ENCODE data around the gene SCYGR1.

GRCh38 chr2:227410191-227410590 lies 22.4 kb upstream of the SCYGR1 start:
- TF ChIP-seq FOXM1 (IDR thresholded peaks at IDR 0.05; ENCODE audit: borderline replicate concordance, low read depth) (no peak), YY1 (IDR thresholded peaks at IDR 0.05; ENCODE audit: low read depth) (no peak), RAD21 (IDR thresholded peaks at IDR 0.05; ENCODE audit: low read depth) (no peak), CEBPB (IDR thresholded peaks at IDR 0.05) (no peak), TCF12 (IDR thresholded peaks at IDR 0.05; ENCODE audit: low read depth) (no peak), MAX (IDR thresholded peaks at IDR 0.05) (no peak), NFIC (IDR thresholded peaks at IDR 0.05) (no peak), EP300 (IDR thresholded peaks at IDR 0.05; ENCODE audit: borderline replicate concordance) (no peak), USF1 (IDR thresholded peaks at IDR 0.05) (no peak), ZBTB7A (IDR thresholded peaks at IDR 0.05; ENCODE audit: low read depth) (no peak)
- TF ChIP-seq, protein P1, sequence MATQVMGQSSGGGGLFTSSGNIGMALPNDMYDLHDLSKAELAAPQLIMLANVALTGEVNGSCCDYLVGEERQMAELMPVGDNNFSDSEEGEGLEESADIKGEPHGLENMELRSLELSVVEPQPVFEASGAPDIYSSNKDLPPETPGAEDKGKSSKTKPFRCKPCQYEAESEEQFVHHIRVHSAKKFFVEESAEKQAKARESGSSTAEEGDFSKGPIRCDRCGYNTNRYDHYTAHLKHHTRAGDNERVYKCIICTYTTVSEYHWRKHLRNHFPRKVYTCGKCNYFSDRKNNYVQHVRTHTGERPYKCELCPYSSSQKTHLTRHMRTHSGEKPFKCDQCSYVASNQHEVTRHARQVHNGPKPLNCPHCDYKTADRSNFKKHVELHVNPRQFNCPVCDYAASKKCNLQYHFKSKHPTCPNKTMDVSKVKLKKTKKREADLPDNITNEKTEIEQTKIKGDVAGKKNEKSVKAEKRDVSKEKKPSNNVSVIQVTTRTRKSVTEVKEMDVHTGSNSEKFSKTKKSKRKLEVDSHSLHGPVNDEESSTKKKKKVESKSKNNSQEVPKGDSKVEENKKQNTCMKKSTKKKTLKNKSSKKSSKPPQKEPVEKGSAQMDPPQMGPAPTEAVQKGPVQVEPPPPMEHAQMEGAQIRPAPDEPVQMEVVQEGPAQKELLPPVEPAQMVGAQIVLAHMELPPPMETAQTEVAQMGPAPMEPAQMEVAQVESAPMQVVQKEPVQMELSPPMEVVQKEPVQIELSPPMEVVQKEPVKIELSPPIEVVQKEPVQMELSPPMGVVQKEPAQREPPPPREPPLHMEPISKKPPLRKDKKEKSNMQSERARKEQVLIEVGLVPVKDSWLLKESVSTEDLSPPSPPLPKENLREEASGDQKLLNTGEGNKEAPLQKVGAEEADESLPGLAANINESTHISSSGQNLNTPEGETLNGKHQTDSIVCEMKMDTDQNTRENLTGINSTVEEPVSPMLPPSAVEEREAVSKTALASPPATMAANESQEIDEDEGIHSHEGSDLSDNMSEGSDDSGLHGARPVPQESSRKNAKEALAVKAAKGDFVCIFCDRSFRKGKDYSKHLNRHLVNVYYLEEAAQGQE (IDR thresholded peaks at IDR 0.05; ENCODE audit: low read depth), result no peak

Data from Ishikawa (cell line).